Measurements from ENCODE around the gene CCN5.

- TF ChIP-seq EZH2 (IDR thresholded peaks at IDR 0.05; ENCODE audit: insufficient read depth, poor library complexity, severe bottlenecking) = no peak
- TF ChIP-seq EZH2phosphoT487 (IDR thresholded peaks at IDR 0.05; ENCODE audit: insufficient read depth, low read depth) = no peak
Measured at GRCh38 chr20:44735816-44736169, 20.6 kb downstream of the CCN5 start.
